HK-2 (cell line): ENCODE measurements around the gene PHF14.

Source experiments
- DNase-seq: peaks from one replicate; pipeline ENCODE4 v3.0.0-alpha.2; 2018; ENCODE audit not compliant: unreplicated experiment

PHF14 gene

DNA sequence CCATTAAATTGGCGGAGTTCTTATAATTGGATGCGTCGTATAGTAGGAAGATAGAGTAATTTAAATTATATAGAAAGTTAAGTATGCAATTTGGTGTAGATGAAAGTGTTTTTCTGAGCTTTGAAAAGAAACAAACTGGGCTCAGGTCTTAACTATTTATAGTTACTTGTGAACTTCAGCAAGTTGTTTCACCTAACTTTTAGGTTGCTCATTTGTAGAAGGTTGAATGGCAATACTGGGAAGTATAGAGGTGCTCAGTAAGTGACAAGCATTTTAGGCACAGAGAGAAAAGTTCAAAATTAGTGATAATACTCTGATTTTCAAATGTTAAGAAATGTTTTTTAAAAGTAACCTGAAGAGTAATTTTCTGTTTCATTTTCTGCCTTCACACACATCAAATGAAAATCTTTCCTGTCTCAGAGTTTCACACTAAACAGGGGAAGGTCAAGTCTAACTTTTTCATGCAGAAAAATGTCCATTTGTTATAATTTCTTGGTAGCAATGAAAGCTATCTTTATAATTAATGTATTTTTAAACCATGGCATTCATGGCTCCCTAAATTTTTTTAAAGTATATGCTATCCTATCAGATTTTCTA is 146.5 kb downstream of the PHF14 start:
- no peak for DNase-seq

DNA sequence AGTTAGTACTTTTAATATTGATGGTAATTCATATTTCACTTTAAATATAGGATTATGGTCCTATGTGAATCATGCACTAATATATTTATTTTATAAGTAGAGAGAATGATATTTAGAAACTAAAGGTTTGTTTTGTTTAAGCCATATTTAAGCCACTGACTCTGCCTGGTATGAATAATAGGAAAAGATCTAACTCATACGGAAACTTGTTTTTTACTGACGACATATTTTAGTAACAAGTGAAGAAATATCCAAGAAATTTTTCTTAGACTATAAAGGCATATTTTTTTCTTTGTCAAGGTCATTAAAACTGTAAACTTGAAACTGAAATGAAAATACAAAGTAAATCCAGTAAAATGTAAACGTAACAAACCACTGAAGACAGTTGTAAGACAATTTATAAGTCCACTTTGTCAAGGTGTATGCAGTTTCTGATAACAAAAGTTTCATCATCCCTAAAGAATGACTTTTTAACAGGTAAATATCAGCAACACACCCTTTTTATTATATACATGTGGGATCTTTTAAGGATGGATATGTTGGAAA is 147.1 kb downstream of the PHF14 start:
- DNase-seq, result no peak

DNA sequence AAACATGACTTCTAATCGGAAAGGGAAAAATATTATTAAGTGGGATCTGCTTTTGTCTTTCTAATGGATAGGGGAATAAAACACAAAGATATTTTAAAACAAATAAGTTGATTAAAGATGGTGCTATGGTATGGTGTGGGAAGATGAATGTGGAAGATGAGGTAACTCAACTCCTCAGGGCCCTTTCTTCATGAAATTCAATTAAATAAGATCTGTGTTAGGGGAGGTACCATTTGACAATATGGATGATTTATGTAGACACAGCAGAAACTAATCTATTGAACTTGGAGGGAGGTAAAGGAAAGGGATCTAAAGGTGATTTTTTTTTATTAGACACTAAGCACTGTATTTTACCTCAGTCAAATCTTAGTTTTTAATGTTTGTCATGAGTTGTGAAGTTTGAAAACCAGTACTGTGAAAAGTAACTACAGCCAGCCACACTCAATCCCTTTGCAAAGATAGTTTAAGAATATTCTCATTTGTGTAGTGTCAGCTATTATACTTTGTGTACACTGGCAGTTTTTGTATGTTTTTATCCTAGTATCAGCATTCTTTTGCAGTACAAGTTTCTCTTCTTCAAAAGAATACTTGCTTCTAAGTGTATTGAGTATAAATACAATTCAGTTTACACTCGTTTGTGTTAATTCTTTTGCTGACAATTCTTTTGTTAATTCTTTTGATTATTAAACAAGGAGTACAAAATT is 151.3 kb downstream of the PHF14 start:
- DNase-seq, result no peak

DNA sequence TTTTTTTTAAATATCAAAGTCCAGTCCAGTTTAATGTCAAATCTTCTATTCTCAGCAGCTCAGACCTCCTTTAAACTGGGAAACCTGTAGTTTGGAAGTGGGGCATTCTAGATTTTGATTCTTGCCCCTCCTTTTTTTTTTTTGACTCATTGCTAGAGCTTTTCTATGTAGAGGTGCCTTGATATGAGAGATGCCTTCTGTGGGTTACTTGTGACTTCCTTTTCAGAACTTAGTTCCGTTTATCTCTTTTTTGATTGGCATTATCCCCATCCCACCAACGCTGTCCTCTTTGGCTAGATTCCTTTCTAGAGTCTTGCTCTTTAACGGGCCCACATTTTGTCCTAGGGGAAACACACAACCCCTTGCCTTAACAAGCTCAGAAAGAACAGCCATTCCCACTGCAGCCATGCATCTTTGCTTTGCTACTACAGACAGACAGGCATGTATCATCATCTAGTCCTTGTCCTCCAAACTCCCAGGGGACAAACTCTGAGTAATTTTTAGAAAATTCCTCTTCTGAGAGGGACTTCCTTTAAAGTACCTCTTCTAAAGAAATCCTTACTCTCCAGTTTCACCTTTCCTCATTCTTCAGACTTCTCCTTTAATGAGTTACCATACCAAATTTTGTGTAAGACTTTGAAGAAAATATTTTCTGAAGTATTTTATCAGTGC is 153.6 kb downstream of the PHF14 start:
- no peak for DNase-seq

DNA sequence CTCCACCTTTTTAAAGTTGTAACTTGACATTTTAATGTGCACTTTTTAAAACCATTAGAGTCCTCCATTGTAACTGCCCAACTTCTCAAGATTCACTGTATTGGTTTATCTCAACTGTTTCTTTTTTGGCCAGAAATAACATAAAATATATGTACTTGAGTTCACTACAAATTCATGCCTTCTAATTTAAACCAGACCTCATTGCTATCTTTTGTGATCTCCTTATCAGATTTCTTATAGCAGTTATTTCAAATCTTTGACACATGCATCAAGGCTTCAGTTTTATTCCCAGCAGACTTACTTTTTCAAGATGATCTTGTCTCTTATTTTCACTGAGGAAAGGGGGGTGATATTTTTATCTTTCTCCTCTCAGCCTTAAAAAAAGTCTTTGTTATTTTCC is 154.3 kb downstream of the PHF14 start:
- DNase-seq, result no peak

DNA sequence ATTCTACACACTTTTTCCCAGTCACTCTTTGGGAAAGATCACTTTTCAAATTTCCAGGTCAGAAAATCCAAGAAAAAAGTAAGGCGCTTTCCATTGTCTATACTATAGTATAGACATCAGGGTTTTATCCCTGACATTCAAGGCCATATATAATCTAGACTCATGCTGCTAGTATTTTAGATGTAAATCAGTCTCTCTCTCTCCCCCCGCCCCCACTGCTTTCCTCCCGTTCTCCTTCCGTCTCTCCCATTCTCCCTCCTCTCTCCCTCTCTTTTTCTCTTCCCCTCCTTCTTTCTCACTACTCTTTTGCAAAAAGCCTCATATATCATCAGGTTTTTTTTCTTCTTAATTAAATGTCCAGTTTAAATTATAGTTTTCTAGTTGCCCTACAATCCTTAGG is 154.8 kb downstream of the PHF14 start:
- DNase-seq, result no peak

DNA sequence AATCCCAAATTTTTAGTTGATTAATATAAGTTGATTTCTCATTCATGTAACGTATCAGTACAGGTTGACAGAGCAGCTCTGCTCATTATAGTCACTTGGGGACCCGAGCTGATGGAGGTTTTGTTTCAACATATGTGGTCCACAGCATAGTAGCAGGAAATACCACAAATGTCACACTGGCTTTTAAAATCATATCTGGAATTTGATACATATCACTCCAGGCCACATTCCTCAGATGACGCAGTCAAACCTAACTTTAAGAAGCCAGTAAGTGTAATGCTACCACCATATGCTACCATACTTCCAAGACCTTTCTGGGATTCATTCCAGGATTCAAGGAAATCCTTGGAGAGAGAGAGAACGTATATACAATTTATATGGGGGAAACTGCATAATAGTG is 156.3 kb downstream of the PHF14 start:
- no peak for DNase-seq

DNA sequence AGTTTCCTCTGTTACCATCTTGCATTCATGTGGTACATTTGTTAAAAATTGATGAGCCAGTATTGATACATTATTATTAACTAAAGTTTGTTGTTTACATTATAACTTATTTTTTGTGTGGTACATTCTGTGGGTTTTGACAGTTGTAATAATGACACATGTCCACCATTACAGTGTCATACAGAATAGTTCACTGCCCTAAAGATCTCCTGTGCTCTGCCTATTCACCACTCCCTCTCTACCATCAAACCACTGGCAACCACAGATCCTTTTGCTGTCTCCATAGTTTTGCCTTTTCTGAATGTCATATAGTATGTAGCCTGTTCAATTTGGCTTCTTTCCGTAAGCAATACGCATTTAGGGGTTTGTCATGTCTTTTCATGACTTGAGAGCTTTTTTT is 156.9 kb downstream of the PHF14 start:
- DNase-seq, result no peak

DNA sequence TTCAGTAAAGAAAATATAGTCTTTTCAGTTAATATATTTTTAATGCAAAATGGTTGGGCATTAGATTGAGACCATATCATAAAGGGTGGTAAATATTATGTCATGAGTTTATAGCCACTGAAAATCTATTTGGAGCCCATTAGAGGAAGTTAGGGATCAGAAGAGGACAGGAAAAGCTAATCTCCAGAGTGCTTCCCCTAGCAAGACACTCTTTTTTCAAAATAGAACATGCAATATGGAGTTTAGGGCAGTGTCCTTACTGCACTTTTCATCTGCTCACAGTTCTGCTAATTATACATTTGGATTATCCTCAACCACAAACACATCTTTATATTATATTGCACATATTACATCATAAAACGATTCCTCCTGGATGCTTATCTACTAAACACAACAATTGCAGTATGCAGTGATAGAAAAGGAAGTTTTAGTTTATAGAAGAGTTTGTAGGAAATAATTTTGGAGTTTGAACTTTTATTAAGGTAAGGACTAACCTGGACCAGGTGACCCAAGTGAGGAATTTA is 159.8 kb downstream of the PHF14 start:
- DNase-seq, result no peak

DNA sequence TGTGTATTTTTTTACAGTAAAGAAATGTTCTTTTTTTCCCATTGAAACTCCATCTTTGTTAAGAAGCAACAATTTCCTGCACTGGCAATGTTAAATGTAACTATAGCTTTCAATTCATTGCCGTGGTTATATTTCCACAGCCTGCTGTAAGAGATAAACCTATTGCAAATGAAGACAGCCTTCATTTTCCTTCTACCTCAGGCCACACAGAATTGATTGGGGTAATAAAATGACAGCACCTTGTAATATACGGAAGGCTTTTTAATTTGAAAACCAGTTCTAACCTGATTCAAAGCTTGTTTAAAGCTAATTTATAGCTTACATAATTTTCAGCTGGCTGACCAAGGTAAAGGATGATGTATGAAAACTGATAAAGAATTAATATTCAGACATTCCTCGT is 161.9 kb downstream of the PHF14 start:
- no peak for DNase-seq

DNA sequence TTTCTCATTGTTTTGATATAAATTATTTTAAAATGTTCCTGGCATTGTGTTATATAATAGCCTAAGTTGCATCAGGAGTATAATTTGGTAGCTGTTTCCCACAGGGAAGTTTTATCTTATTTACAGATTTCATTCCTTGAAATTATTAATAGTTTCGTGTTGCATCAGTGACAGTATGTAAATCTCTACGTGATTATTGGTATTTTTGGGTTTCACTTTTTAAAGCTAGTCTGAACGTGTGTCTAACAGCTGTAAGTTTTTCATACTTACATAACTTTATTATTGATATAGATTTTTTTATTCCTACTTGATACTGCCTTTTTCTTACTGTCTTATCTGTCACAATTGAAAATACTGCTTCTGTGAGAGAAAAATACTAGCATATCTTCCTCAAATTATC is 167.9 kb downstream of the PHF14 start:
- DNase-seq, result no peak

DNA sequence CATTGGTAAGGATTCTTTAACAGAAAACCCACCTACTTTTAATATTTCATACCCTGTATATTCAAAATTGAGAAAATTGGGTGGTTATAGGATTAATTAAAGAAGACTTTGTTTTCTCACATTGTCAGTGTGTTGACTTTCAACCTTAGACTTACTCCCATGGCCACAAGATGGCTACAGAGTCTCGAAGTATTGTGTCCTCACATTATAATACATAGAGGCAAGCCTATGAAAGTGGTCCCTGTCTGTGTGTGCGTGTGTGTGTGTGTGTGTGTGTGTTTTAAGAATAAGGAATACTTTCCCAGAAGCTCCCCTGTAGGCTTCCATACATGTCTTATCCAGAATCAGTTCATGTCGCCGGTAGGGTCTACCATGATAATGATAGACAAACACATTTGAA is 180.0 kb downstream of the PHF14 start:
- DNase-seq, result no peak

DNA sequence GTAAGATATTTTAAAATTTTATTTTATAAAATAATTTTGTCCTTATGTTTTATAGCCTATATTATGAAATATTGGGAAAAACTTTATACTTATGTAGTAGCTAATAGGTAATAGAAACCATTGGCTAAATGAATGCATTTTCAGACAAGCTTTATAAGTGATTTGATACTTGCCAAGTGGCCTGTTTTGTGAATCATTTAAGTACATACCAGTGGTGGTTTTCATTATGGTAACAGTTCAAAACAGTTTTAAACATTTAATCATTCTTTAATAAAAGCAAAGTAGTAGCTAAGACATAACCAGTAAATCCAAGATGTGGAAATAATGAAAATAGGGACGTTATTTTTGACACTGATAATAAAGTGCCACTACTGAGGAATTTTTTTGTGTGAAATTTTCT is 182.2 kb downstream of the PHF14 start:
- DNase-seq, result no peak

DNA sequence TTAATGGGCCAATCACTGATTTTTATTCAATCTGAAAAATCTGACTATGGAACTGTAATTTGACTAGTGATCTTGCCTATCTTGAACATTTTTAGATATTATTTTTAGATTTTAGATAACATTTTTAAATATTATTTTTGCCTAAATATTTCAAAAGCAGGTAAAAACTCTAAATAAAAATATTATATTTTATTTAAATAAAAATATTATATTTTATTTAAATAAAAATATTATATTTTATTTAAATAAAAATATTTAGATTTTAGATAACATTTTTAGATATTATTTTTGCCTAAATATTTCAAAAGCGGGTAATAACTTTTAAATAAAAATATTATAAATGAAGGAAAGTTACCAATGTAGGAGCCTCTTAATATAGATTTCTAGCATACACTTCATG is 187.8 kb downstream of the PHF14 start:
- DNase-seq, result no peak

DNA sequence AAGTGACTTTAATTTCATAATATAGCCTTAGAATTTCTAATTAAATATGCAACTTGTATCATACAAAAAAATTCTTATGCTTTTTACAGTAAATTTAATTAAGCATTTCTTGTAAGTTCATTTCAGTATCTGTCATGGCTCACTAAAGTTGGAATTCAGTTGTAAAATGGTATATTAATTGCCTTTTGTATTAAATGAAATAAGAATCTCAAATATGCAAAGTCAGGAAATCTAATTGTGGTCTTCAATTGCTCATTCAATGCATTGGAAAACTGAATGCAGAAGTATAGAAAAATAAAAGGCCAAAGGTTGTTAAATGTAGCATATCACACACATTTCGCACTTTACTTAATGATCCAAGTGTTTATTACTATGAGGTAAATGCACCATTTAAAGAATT is 189.5 kb downstream of the PHF14 start:
- DNase-seq, result no peak

DNA sequence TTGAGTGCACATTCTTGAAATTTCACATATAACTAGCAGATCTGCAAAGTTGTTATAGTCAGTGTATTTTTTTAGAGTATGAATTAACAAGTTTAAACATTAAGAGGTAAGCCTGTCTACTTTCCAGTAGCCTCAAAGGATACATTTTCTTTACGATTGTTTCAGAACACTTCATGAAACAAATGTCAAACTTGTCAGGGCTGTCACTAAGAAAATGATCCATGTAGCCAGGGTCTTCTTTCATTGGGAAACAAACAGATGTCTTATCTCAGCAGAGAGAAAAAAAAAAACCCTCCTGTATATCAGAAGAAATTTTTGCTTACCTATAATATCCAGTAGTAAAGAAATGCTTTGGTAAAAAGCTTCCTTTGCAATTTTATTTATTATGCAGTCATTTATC is 192.4 kb downstream of the PHF14 start:
- DNase-seq, result no peak

DNA sequence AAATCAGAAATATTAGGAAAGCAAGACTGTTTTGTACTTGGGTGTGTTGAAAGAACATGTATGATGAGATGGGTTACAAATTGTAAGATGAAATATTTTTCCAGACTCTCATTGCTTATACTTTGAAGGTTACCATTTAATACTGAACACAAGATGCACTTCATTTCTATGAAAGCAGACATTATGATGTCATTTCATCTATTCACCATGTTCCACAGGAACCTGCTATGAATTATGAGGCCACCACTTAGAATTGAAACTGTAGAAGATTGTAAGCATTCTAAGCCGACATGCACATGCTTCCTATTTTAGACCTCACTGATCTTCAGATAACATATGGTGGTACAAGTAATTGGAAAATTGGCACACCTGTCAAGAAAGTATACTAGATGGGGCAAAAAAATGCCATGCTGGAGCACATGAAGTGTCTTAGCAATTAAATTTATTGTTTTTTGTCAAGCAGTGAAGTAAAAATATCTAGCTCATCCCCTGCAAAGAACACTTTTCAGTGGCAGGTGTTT is 195.0 kb downstream of the PHF14 start:
- DNase-seq, result no peak

DNA sequence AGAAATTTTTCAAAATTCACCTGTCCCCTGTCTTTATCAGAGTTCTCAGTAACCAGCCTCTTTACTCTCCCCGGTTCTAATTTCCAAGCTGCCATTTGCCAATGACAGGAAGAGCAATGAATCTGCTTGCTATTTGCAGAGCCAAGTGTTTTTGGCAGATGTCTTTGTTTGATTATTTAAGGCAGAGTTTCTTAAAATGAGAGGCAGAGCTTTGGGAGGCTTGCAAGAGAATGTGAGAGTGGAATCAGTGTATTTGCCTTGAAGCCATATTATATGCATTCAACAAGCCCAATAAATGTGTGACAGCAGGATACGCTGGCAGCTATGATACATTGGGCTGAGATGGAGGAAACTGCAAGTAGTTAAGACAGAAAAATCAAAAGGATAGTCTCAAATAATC is 196.5 kb downstream of the PHF14 start:
- no peak for DNase-seq

DNA sequence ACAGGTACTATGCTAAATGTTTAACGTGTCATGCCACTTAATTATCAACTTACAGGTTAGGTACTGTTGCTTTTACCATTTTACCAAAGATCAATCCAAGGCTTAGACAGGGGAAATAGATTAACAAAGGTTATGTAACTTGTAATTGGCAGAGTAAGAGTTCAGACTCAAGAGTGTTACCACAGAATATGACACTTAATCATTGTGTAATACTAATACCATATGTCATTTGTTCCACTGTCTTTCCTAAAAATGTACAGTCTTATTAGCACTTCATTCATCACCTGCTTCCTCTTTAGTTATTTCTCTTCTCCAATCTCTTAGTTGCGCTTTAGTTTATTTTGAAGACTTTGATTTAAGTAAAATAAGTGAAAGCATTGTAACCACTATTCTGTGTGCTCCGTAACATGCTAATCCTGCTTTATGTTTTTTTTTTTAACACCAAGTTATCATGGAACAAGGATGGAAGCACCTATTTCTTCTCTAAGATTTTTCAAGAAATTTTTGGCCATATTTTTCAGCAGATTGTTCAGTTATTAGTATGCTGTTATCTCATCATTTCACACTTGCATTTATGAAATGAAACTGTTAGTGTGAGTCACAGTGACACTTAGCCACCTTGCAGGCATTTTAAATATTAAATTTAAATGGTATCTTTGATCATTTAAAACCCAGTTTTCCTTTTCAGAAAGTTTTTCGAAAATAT is 197.3 kb downstream of the PHF14 start:
- DNase-seq, result no peak

DNA sequence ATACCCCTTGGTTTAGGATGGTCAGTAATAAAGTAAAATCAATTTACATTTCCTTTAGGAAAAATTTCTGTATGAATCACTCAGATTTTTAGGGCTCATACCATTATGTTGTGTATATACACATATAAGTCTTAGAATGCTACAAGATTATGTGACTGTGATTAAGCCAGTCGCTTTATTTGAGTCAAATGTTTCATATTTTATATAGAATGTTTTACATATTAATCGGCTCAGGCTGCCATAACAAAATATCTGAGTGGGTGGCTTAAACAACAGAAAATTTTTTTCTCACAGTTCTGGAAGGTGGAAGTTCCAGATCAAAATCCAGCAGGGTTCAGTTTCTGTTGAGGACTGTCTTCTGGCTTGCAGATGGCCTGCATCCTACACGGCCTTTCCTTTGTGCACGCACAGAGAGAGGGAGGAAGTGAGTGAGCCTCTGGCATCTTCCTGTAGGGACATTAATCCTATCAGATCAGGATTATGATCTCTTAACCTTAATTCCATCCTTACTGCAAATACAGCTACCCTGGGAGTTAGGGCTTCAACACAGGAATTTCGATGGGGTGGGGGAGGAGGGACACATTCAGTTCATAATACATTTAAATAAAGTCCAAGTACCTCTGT is 198.0 kb downstream of the PHF14 start:
- no peak for DNase-seq

DNA sequence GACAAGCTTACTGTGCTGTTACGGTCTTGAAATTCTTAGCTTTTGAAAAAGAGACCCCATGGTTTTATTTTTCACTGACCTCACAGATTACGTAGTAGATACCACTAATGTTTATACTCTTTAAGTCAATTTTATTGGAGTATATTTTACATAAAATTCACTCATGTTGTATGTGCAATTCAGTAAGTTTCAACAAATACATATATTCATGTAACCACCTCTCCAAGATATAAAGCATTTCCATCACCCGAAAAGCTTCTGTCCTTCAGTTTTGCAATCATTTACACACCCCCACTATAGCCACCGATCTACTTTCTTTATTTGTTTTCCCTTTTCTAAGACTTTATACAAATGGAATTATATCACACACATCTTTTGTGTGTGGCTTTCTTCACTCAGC is 199.2 kb downstream of the PHF14 start:
- DNase-seq, result no peak

DNA sequence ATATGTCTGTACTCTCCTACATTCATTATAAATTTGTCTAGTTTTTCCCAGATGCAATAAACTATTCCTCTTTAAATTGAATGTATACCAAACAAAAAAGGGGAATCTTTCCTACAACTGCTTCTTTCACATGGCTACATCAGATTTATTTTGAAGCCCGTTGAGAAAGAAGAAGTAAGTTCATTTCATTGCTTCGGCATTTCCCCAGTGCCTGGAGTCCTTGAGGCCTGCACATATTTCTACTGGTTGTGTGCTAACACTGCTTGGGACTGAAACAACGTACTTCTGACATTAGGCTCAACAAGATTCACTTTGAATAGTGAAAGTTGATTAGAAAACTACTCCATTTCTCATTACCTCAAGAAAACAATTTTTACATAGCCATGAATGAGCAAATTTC is 201.7 kb downstream of the PHF14 start:
- DNase-seq, result no peak
